Lung (tissue), 12 donors: ENCODE results near the gene TFF2. TPM values are rescaled to one million over a fixed set of nuclear protein-coding genes. Genes with fewer than 3 reads are reported as not detected.

Experiments
- ATAC-seq: fragments of 200-7000 bp; cut with Tn5 transposase; one replicate; pipeline ENCODE4 v1.9.1; 2020; ENCODE audit warnings: moderate number of reproducible peaks; ENCODE audit not compliant: insufficient read depth, low FRiP score
- DNase-seq, 3 donors: peaks; one replicate each; pipeline ENCODE4 v3.0.0-alpha.2; 2013 to 2017
- H3K27ac ChIP-seq, 2 donors: one replicate each; pipeline ENCODE4 v1.5.1; 2013; ENCODE audit warnings: mild to moderate bottlenecking in 2 of 2, moderate library complexity in 2 of 2, control low read depth in 1 of 2, inconsistent platforms in 1 of 2, low read depth in 1 of 2, low read length in 1 of 2
- H3K27me3 ChIP-seq, 3 donors: one replicate each; pipeline ENCODE4 v1.5.1; 2013; ENCODE audit warnings: low read length in 2 of 3; ENCODE audit not compliant: control insufficient read depth in 3 of 3, insufficient read depth in 3 of 3
- H3K36me3 ChIP-seq, 4 donors: one replicate each; pipeline ENCODE4 v1.5.1; 2013; ENCODE audit warnings: low read length in 4 of 4, mild to moderate bottlenecking in 1 of 4, moderate library complexity in 1 of 4; ENCODE audit not compliant: control insufficient read depth in 4 of 4, insufficient read depth in 4 of 4
- H3K4me1 ChIP-seq, 5 donors: one replicate each; pipeline ENCODE4 v1.5.1; 2013; ENCODE audit warnings: low read length in 5 of 5, mild to moderate bottlenecking in 2 of 5, moderate library complexity in 1 of 5; ENCODE audit not compliant: control insufficient read depth in 5 of 5, insufficient read depth in 5 of 5
- H3K4me3 ChIP-seq: one replicate; pipeline ENCODE4 v1.5.1; 2013; ENCODE audit warnings: mild to moderate bottlenecking, control low read depth, moderate library complexity
- H3K9ac ChIP-seq, 2 donors: one replicate each; pipeline ENCODE4 v1.5.1; 2013; ENCODE audit warnings: low read length in 2 of 2, control low read depth in 1 of 2; ENCODE audit not compliant: insufficient read depth in 1 of 2
- H3K9me3 ChIP-seq, 4 donors: one replicate each; pipeline ENCODE4 v1.5.1; 2013; ENCODE audit warnings: low read length in 3 of 4, mild to moderate bottlenecking in 1 of 4, moderate library complexity in 1 of 4; ENCODE audit not compliant: control insufficient read depth in 4 of 4, insufficient read depth in 3 of 4
- WGBS, 2 donors: extraction: QIAGEN DNeasy Blood & Tissue Kit; methylation state at CpG; one replicate each; pipeline ENCODE4 v1.1.7; 2013; 5-methylcytosine and 5-hydroxymethylcytosine counted together
- polyA plus RNA-seq, 2 donors: library from polyadenylated mRNA; stranded (reverse); fragments of 200-250 nt; gene quantifications; one replicate each; pipeline ENCODE4 v1.2.1, GENCODE V29; 2013
- total RNA-seq, 2 donors: library from RNA; depleted of rRNA in 1 of 2; stranded (reverse); fragments of >200 nt in 1 of 2; gene quantifications; one replicate each; pipeline ENCODE4 v1.2.1, GENCODE V29; 2014 to 2021
- TF ChIP-seq, protein P1 (sequence below): IDR thresholded peaks from 2 replicates; pipeline ENCODE4 v1.5.1; 2012; ENCODE audit warnings: mild to moderate bottlenecking; ENCODE audit errors: control extremely low read depth, extremely low read depth
- donor health status: control.
- donor health status: control.
- donor health status: Bipolar disorder and iron deficiency.
- donor health status: healthy.
- donor health status: DM: yes; HTN: yes; CAD: no.

Gene TFF2
- total and polyA plus RNA-seq, 4 donors: not detected

DNA sequence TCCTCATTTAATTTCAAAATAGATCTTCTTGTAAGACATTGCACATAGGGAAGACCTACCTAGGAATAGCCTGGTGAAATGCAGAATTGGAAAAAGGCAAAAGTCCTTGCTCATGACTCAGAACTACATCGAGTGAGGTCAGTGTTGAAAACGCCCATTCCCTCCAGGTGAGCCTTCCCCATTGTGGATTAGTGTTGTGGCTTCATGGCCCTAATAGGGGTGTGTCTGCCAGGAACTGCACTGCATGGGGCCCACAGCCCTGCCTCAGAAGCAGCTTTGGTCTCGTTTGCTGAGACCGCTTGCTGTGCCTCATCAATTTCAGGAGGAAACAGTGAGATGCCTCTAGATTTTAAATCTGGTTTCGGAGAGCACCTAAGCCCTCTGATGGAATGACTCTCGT is 52.6 kb downstream of the TFF2 start:
- ATAC-seq (no peak), DNase-seq (no peak)
- H3K36me3 ChIP-seq: peaks cover 0 to 25% (median 6%) of the 10 kb centered on the region in 4 donors
- TF ChIP-seq, protein P1, sequence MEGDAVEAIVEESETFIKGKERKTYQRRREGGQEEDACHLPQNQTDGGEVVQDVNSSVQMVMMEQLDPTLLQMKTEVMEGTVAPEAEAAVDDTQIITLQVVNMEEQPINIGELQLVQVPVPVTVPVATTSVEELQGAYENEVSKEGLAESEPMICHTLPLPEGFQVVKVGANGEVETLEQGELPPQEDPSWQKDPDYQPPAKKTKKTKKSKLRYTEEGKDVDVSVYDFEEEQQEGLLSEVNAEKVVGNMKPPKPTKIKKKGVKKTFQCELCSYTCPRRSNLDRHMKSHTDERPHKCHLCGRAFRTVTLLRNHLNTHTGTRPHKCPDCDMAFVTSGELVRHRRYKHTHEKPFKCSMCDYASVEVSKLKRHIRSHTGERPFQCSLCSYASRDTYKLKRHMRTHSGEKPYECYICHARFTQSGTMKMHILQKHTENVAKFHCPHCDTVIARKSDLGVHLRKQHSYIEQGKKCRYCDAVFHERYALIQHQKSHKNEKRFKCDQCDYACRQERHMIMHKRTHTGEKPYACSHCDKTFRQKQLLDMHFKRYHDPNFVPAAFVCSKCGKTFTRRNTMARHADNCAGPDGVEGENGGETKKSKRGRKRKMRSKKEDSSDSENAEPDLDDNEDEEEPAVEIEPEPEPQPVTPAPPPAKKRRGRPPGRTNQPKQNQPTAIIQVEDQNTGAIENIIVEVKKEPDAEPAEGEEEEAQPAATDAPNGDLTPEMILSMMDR: no peak
- peaks cover 0 to 4% (median 0%) of the 10 kb centered on the region in 3 donors for H3K27me3 ChIP-seq
- WGBS, 2 donors: 81 to 85% methylated on average over 6 of the region's 6 CpGs
- peaks cover 0 to 15% (median 7%) of the 10 kb centered on the region in 5 donors for H3K4me1 ChIP-seq
- peaks cover 0 to 4% (median 0%) of the 10 kb centered on the region in 4 donors for H3K9me3 ChIP-seq
- H3K27ac ChIP-seq: no peak overlapping the region
- H3K4me3 ChIP-seq: no peak overlapping the region
- H3K9ac ChIP-seq: no peak overlapping the region

GRCh38 chr21:42297377-42297776 is 53.4 kb downstream of the TFF2 start:
- ATAC-seq (no peak), DNase-seq (no peak)
- Histone ChIP-seq H3K4me1 (peaks cover 0 to 15% (median 5%) of the 10 kb centered on the region in 5 donors), H3K9me3 (peaks cover 0 to 4% (median 1%) of the 10 kb centered on the region in 4 donors), H3K27ac (no peak overlapping the region), H3K4me3 (no peak overlapping the region), H3K27me3 (peaks cover 0 to 4% (median 0%) of the 10 kb centered on the region in 3 donors), H3K9ac (no peak overlapping the region), H3K36me3 (peaks cover 0 to 29% (median 9%) of the 10 kb centered on the region in 4 donors)
- 83 to 90% methylated on average over 9 of the region's 9 CpGs for WGBS, 2 donors
- TF ChIP-seq, protein P1: no peak

DNA sequence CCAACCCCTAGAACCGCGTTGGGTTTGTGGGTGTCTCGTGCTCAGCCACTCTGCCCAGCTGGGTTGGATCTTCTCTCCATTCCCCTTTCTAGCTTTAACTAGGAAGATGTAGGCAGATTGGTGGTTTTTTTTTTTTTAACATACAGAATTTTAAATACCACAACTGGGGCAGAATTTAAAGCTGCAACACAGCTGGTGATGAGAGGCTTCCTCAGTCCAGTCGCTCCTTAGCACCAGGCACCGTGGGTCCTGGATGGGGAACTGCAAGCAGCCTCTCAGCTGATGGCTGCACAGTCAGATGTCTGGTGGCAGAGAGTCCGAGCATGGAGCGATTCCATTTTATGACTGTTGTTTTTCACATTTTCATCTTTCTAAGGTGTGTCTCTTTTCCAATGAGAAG is 54.3 kb downstream of the TFF2 start:
- 80 to 81% methylated on average over 7 of the region's 7 CpGs for WGBS, 2 donors
- peaks cover 0 to 14% (median 0%) of the 10 kb centered on the region in 5 donors for H3K4me1 ChIP-seq
- no peak for DNase-seq

More for the DNA sequence above, 54.3 kb downstream of the TFF2 start:
- no peak overlapping the region for H3K9ac ChIP-seq
- peaks cover 0 to 4% (median 0%) of the 10 kb centered on the region in 3 donors for H3K27me3 ChIP-seq
- TF ChIP-seq, protein P1: no peak
- H3K9me3 ChIP-seq: peaks cover 0 to 4% (median 1%) of the 10 kb centered on the region in 4 donors
- no peak overlapping the region for H3K4me3 ChIP-seq
- no peak overlapping the region for H3K27ac ChIP-seq
- ATAC-seq: no peak
- peaks cover 0 to 37% (median 9%) of the 10 kb centered on the region in 4 donors for H3K36me3 ChIP-seq

Other genes with a start within 250 kb of the TFF2 start
- gene ABCG1, start 131.9 kb downstream of the TFF2 start, total RNA-seq: 10 to 100 TPM; 36.4 to 65.0 TPM
- 10 to 100 TPM; 11.5 to 33.5 TPM for gene ABCG1, start 131.9 kb downstream of the TFF2 start, polyA plus RNA-seq
- gene TFF3, start 35.6 kb downstream of the TFF2 start, total RNA-seq: 10 to 100 TPM; 23.9 to 37.8 TPM
- gene TFF3, start 35.6 kb downstream of the TFF2 start, polyA plus RNA-seq: 10 to 100 TPM; 30.8 to 54.0 TPM
- under 1 TPM in 1 of 2 donors, not detected in 1; 0.83 TPM for gene TFF1, start 15.5 kb upstream of the TFF2 start, total RNA-seq
- gene TFF1, start 15.5 kb upstream of the TFF2 start, polyA plus RNA-seq: 1 to 10 TPM; 1.2 to 3.8 TPM
- 1 to 10 TPM; 2.1 to 7.9 TPM for gene TMPRSS3, start 45.1 kb upstream of the TFF2 start, total RNA-seq
- gene TMPRSS3, start 45.1 kb upstream of the TFF2 start, polyA plus RNA-seq: 1 to 10 TPM; 3.2 to 5.2 TPM
- under 1 TPM; 0.74 to 0.88 TPM for gene UBASH3A, start 52.9 kb upstream of the TFF2 start, total RNA-seq
- gene UBASH3A, start 52.9 kb upstream of the TFF2 start, polyA plus RNA-seq: under 1 TPM; 0.58 to 0.61 TPM
- 10 to 100 TPM; 30.1 to 46.9 TPM for gene RSPH1, start 145.2 kb upstream of the TFF2 start, total RNA-seq
- 10 to 100 TPM; 17.6 to 25.4 TPM for gene RSPH1, start 145.2 kb upstream of the TFF2 start, polyA plus RNA-seq
- gene SLC37A1, start 162.9 kb upstream of the TFF2 start, total RNA-seq: 10 to 100 TPM; 25.5 to 29.5 TPM
- 10 to 100 TPM; 13.3 to 13.6 TPM for gene SLC37A1, start 162.9 kb upstream of the TFF2 start, polyA plus RNA-seq